ENCODE data around the gene GUCD1. TPM values are rescaled to one million over a fixed set of nuclear protein-coding genes. Genes with fewer than 3 reads are reported as not detected.

GUCD1 gene
- total RNA-seq, 1 donor from 2014 or later, result 71.6 TPM

GRCh38 chr22:24494167-24494527, 60.8 kb downstream of the GUCD1 start:
- Histone ChIP-seq H3K27me3 (ENCODE audit: control insufficient read depth, insufficient read depth, low read length) (peaks cover 17% of the 10 kb centered on the region), H3K4me3 (ENCODE audit: low read depth, low read length) (no peak overlapping the region), H3K36me3 (ENCODE audit: control insufficient read depth, insufficient read depth, low read length) (no peaks in the 10 kb centered on the region)
- DNase-seq (ENCODE audit: low read depth) (no peak), FAIRE-seq (no peak)
- TF ChIP-seq, protein P1, sequence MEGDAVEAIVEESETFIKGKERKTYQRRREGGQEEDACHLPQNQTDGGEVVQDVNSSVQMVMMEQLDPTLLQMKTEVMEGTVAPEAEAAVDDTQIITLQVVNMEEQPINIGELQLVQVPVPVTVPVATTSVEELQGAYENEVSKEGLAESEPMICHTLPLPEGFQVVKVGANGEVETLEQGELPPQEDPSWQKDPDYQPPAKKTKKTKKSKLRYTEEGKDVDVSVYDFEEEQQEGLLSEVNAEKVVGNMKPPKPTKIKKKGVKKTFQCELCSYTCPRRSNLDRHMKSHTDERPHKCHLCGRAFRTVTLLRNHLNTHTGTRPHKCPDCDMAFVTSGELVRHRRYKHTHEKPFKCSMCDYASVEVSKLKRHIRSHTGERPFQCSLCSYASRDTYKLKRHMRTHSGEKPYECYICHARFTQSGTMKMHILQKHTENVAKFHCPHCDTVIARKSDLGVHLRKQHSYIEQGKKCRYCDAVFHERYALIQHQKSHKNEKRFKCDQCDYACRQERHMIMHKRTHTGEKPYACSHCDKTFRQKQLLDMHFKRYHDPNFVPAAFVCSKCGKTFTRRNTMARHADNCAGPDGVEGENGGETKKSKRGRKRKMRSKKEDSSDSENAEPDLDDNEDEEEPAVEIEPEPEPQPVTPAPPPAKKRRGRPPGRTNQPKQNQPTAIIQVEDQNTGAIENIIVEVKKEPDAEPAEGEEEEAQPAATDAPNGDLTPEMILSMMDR (IDR thresholded peaks at IDR 0.05; ENCODE audit: insufficient read depth, low read length, severe bottlenecking), result no peak

DNA sequence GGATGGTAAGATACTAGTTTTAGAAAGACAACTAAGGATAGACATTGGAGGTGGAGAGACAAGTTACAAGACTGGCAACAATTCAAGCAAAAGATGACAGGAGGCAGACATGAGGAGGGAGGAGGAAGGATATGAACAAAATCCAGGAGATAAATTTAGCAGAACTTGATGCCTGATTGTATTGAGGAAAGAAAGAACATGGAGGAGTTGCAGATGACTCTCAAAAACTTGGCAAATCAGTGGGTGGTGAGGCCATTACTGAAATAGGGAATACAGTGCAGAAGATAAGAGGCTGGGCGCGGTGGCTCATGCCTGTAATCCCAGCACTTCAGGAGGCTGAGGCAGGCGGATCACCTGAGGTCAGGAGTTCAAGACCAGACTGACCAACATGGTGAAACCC, 62.5 kb downstream of the GUCD1 start:
- Histone ChIP-seq H3K36me3 (ENCODE audit: control insufficient read depth, insufficient read depth, low read length) (no peaks in the 10 kb centered on the region), H3K27me3 (ENCODE audit: control insufficient read depth, insufficient read depth, low read length) (peaks cover 13% of the 10 kb centered on the region), H3K4me3 (ENCODE audit: low read depth, low read length) (no peak overlapping the region)
- TF ChIP-seq, protein P1 (IDR thresholded peaks at IDR 0.05; ENCODE audit: insufficient read depth, low read length, severe bottlenecking), result no peak
- no peak for FAIRE-seq
- no peak for DNase-seq (ENCODE audit: low read depth)

Other genes with a start within 250 kb of the GUCD1 start
- gene ADORA2A, start 127.5 kb downstream of the GUCD1 start, total RNA-seq, result under 0.01 and 0.77 TPM in 2 replicates
- not detected in 2 replicates for gene UPB1, start 59.8 kb downstream of the GUCD1 start, total RNA-seq
- gene SNRPD3, start 861 bp upstream of the GUCD1 start, total RNA-seq, result 147 and 182 TPM in 2 replicates
- gene LRRC75B, start 37.9 kb upstream of the GUCD1 start, total RNA-seq, result 4.2 and 5.5 TPM in 2 replicates
- 2.9 and 4.7 TPM in 2 replicates for gene GGT1, start 48.1 kb upstream of the GUCD1 start, total RNA-seq
- gene PIWIL3, start 219.6 kb upstream of the GUCD1 start, total RNA-seq, result not detected in 2 replicates

All from bronchial epithelial cell (primary cell).